PC-3 (cell line): ENCODE data around the gene LMNA. TPM values are rescaled to one million over a fixed set of nuclear protein-coding genes. Genes with fewer than 3 reads are reported as not detected.

Experiments
- ATAC-seq: fragments of 200-7000 bp; cut with Tn5 transposase; 2 replicates; pipeline ENCODE4 v1.9.1; 2020; ENCODE audit warnings: mild to moderate bottlenecking, moderate library complexity
- BruUV-seq: library from RNA; stranded (reverse); fragments of 400-500 nt; replicated peaks from 2 replicates; lab custom pipeline; 2021; lab: Mats Ljungman, UMichigan
- CTCF ChIA-PET: fragments of 300-600 bp; sonication (Branson Sonifier 250); formaldehyde crosslinking; loops from one replicate; lab custom pipeline; 2022; ENCODE audit warnings: antibody characterized with exemption; lab: Charles Lee
- POLR2A ChIA-PET: fragments of 300-600 bp; sonication (Branson Sonifier 250); formaldehyde crosslinking; loops from one replicate; lab custom pipeline; 2022; ENCODE audit warnings: antibody characterized with exemption; ENCODE audit not compliant: unreplicated experiment; lab: Charles Lee
- DNase-seq: peaks from one replicate; pipeline ENCODE4 v3.0.0-alpha.2; 2015
- H2AFZ ChIP-seq: fragments of 300-600 bp; sonication (generic); 2 replicates; pipeline ENCODE4 v1.6.0; 2016; ENCODE audit warnings: antibody characterized with exemption, low read length
- H3F3A ChIP-seq: fragments of 300-600 bp; sonication (generic); one replicate; pipeline ENCODE4 v1.6.0; 2017; ENCODE audit warnings: antibody characterized with exemption, low read length, control low read depth, mild to moderate bottlenecking; ENCODE audit not compliant: unreplicated experiment
- H3K27ac ChIP-seq: fragments of 300-600 bp; sonication (generic); 2 replicates; pipeline ENCODE4 v1.5.1; 2016; ENCODE audit warnings: mild to moderate bottlenecking, low read length
- H3K27me3 ChIP-seq: fragments of 300-600 bp; sonication (generic); 2 replicates; pipeline ENCODE4 v1.6.1; 2016; ENCODE audit warnings: low read length, mixed read lengths
- H3K36me3 ChIP-seq: fragments of 300-600 bp; sonication (generic); 2 replicates; pipeline ENCODE4 v1.6.1; 2016; ENCODE audit warnings: low read depth, mixed run types, low read length, mixed read lengths
- H3K4me1 ChIP-seq: fragments of 300-600 bp; sonication (generic); 2 replicates; pipeline ENCODE4 v1.5.1; 2016; ENCODE audit warnings: low read length; ENCODE audit not compliant: insufficient read depth
- H3K4me2 ChIP-seq: fragments of 300-600 bp; sonication (generic); 2 replicates; pipeline ENCODE4 v1.6.0; 2016; ENCODE audit warnings: low read length
- H3K4me3 ChIP-seq: fragments of 300-600 bp; sonication (generic); 2 replicates; pipeline ENCODE4 v1.5.1; 2016; ENCODE audit warnings: mild to moderate bottlenecking, low read length, mixed read lengths
- H3K79me2 ChIP-seq: fragments of 300-600 bp; sonication (generic); 2 replicates; pipeline ENCODE4 v1.6.1; 2017; ENCODE audit warnings: low read length, mixed read lengths
- H3K9ac ChIP-seq: fragments of 300-600 bp; sonication (generic); 2 replicates; pipeline ENCODE4 v1.6.0; 2016; ENCODE audit warnings: mild to moderate bottlenecking, low read length
- H3K9me2 ChIP-seq: fragments of 300-600 bp; sonication (generic); replicated peaks from 2 replicates; pipeline ENCODE4 v1.6.1; 2016; ENCODE audit warnings: mixed run types, low read length, mixed read lengths
- H3K9me3 ChIP-seq: fragments of 300-600 bp; sonication (generic); 2 replicates; pipeline ENCODE4 v1.6.1; 2016; ENCODE audit warnings: low read length, mixed read lengths
- H4K20me1 ChIP-seq: fragments of 300-600 bp; sonication (generic); 2 replicates; pipeline ENCODE4 v1.6.1; 2016; ENCODE audit warnings: low read length, mixed read lengths
- CTCF ChIP-seq: fragments of 300-600 bp; sonication (generic); conservative IDR thresholded peaks from 2 replicates; pipeline ENCODE4 v1.5.1; 2017; ENCODE audit warnings: antibody characterized with exemption, low read depth, mild to moderate bottlenecking, low read length
- EZH2 ChIP-seq: fragments of 300-600 bp; sonication (generic); IDR thresholded peaks from one replicate; pipeline ENCODE4 v1.6.1; 2017; ENCODE audit warnings: antibody characterized with exemption, mild to moderate bottlenecking, low read length; ENCODE audit not compliant: unreplicated experiment
- EZH2phosphoT487 ChIP-seq: fragments of 300-600 bp; sonication (generic); IDR thresholded peaks from 2 replicates; pipeline ENCODE4 v1.6.1; 2018; ENCODE audit warnings: mild to moderate bottlenecking, antibody characterized with exemption, low read length, borderline replicate concordance
- intact Hi-C: fragments of 100-400 bp; cut with micrococcal nuclease; formaldehyde crosslinking; loops from 2 replicates; pipeline ENCODE4 v1.9.0; 2023
- total RNA-seq: library from RNA; depleted of rRNA; stranded (reverse); fragments of >200 nt; gene quantifications from 2 replicates; pipeline ENCODE4 v1.2.3, GENCODE V29; 2014

LMNA gene
- total RNA-seq, 1 experiment from 2014 or later = 864 TPM

- Histone ChIP-seq H3K9me2 (no peaks in the 10 kb centered on the region), H3K4me2 (peak overlapping the region; percentile 63), H2AFZ (no peak overlapping the region), H3K79me2 (peaks cover 65% of the 10 kb centered on the region), H3K9ac (peak overlapping the region; percentile 58), H3K4me3 (no peak overlapping the region), H3K4me1 (peaks cover 49% of the 10 kb centered on the region), H3K9me3 (no peaks in the 10 kb centered on the region), H3K36me3 (peaks cover 57% of the 10 kb centered on the region), H3K27ac (peak overlapping the region; percentile 98), H4K20me1 (peaks cover 26% of the 10 kb centered on the region), H3K27me3 (no peaks in the 10 kb centered on the region), H3F3A (peaks cover 11% of the 10 kb centered on the region)
- ATAC-seq = no peak
- intact Hi-C loops = loop anchor here (1.0 kb wide), 3 partner anchors 16 to 40 kb away; partner anchors contain the start of gene LMNA
- TF ChIP-seq EZH2phosphoT487 (no peak), EZH2 (no peak), CTCF (no peak; the same call in 1 of the 2 replicates)
- ChIA-PET POLR2A (interaction anchor here (0.6 to 1.2 kb wide), 5 partner anchors 15 to 153 kb away, joined by 3 to 13 read pairs (median 4); no protein-coding TSS in a partner anchor), CTCF (interaction anchor here (0.8 to 2.0 kb wide), 3 partner anchors 12 to 64 kb away, joined by 3 to 22 read pairs (median 6); no protein-coding TSS in a partner anchor)
- BruUV-seq = no TSS peak
- no peak for DNase-seq
Observed at GRCh38 chr1:156130578-156130942, 16.0 kb downstream of the LMNA start.

- Histone ChIP-seq H3F3A (peaks cover 8% of the 10 kb centered on the region), H3K36me3 (peaks cover 84% of the 10 kb centered on the region), H3K9ac (no peak overlapping the region), H2AFZ (no peak overlapping the region), H3K4me3 (no peak overlapping the region), H3K4me1 (peaks cover 8% of the 10 kb centered on the region), H4K20me1 (peaks cover 38% of the 10 kb centered on the region), H3K9me3 (no peaks in the 10 kb centered on the region), H3K27me3 (no peaks in the 10 kb centered on the region), H3K79me2 (peaks cover 29% of the 10 kb centered on the region), H3K4me2 (no peak overlapping the region), H3K9me2 (no peaks in the 10 kb centered on the region), H3K27ac (no peak overlapping the region)
- no peak for TF ChIP-seq CTCF
- POLR2A ChIA-PET = interaction anchor here (0.6 kb wide), 1 partner anchor 16 kb away, joined by 3 read pairs; no protein-coding TSS in a partner anchor
- ATAC-seq (no peak), DNase-seq (no peak)
- no TSS peak for BruUV-seq
- intact Hi-C loops = no loop called here
- CTCF ChIA-PET = no interaction called here
Observed at GRCh38 chr1:156134716-156135435, 20.4 kb downstream of the LMNA start.
